Activated naive CD8-positive, alpha-beta T cell treated with anti-CD3 and anti-CD28 coated beads for 36 hours (primary cell): Measurements from ENCODE around the gene TPP1. TPM values are rescaled to one million over a fixed set of nuclear protein-coding genes. Genes with fewer than 3 reads are reported as not detected.

Experiments used
- total RNA-seq, 2 experiments: library from RNA; stranded (reverse); gene quantifications; one replicate each; pipeline ENCODE4 v1.2.3, GENCODE V29; 2021

TPP1 gene
- total RNA-seq, 2 experiments from 2014 or later = 30.7 to 33.7 TPM

Other genes starting within 250 kb of the TPP1 start
- 10 to 100 TPM; 12.9 to 16.9 TPM for gene SMPD1, start 228.9 kb downstream of the TPP1 start, total RNA-seq
- 10 to 100 TPM; 29.2 to 32.3 TPM for gene APBB1, start 200.3 kb downstream of the TPP1 start, total RNA-seq
- gene HPX, start 178.4 kb downstream of the TPP1 start, total RNA-seq = not detected
- gene TRIM3, start 145.5 kb downstream of the TPP1 start, total RNA-seq = 1 to 10 TPM; 3.4 to 3.6 TPM
- gene ARFIP2, start 138.1 kb downstream of the TPP1 start, total RNA-seq = 10 to 100 TPM; 44.2 to 47.1 TPM
- gene TIMM10B, start 137.9 kb downstream of the TPP1 start, total RNA-seq = 10 to 100 TPM; 40.3 to 44.3 TPM
- gene DNHD1, start 122.1 kb downstream of the TPP1 start, total RNA-seq = 10 to 100 TPM; 11.6 to 11.7 TPM
- gene RRP8, start 15.8 kb downstream of the TPP1 start, total RNA-seq = 10 to 100 TPM; 37.8 to 45.3 TPM
- gene ILK, start 15.6 kb downstream of the TPP1 start, total RNA-seq = 10 to 100 TPM; 66.1 to 68.0 TPM
- 100 to 1,000 TPM; 156 to 160 TPM for gene TAF10, start 7.2 kb downstream of the TPP1 start, total RNA-seq
- gene DCHS1, start 36.4 kb upstream of the TPP1 start, total RNA-seq = 1 to 10 TPM; 1.3 to 1.4 TPM
- 100 to 1,000 TPM; 141 to 143 TPM for gene MRPL17, start 63.9 kb upstream of the TPP1 start, total RNA-seq
- under 1 TPM; 0.08 to 0.18 TPM for gene OR2AG2, start 152.6 kb upstream of the TPP1 start, total RNA-seq
- gene OR2AG1, start 163.6 kb upstream of the TPP1 start, total RNA-seq = not detected
- gene OR6A2, start 180.3 kb upstream of the TPP1 start, total RNA-seq = under 1 TPM; 0.04 to 0.10 TPM
- not detected for gene OR10A5, start 226.3 kb upstream of the TPP1 start, total RNA-seq
- gene OR10A2, start 243.6 kb upstream of the TPP1 start, total RNA-seq = not detected